HG03439 (cell line): ENCODE data around the gene GPHB5.

ENCODE experiments used
- ATAC-seq: cut with Tn5 transposase; IDR thresholded peaks from one replicate; pipeline ENCODE4 v1.9.1; 2021; ENCODE audit warnings: mild to moderate bottlenecking, moderate library complexity; ENCODE audit not compliant: unreplicated experiment

Gene GPHB5

GRCh38 chr14:63267171-63267570, 51.6 kb downstream of the GPHB5 start:
- ATAC-seq, result no peak

GRCh38 chr14:63266106-63266505, 52.6 kb downstream of the GPHB5 start:
- ATAC-seq, result no peak
